Measurements from ENCODE around the gene HBG2. TPM values are rescaled to one million over a fixed set of nuclear protein-coding genes. Genes with fewer than 3 reads are reported as not detected.

Gene HBG2
- total RNA-seq, 1 donor from 2014 or later: not detected

- no peaks in the 10 kb centered on the region for H3K36me3 ChIP-seq (ENCODE audit: control insufficient read depth, insufficient read depth, low read length)
- no peak for DNase-seq (ENCODE audit: low read depth)
- no peak overlapping the region for H3K4me3 ChIP-seq (ENCODE audit: low read depth, low read length)
- no peak for TF ChIP-seq CTCF (IDR thresholded peaks at IDR 0.05; ENCODE audit: insufficient read depth, low read length, poor library complexity, severe bottlenecking)
- H3K27me3 ChIP-seq (ENCODE audit: control insufficient read depth, insufficient read depth, low read length): no peaks in the 10 kb centered on the region
Measured at GRCh38 chr11:5243816-5244180, 10.8 kb downstream of the HBG2 start.

GRCh38 chr11:5242933-5243815 is 11.4 kb downstream of the HBG2 start:
- Histone ChIP-seq H3K36me3 (ENCODE audit: control insufficient read depth, insufficient read depth, low read length) (no peaks in the 10 kb centered on the region), H3K27me3 (ENCODE audit: control insufficient read depth, insufficient read depth, low read length) (no peaks in the 10 kb centered on the region), H3K4me3 (ENCODE audit: low read depth, low read length) (no peak overlapping the region)
- no peak for TF ChIP-seq CTCF (IDR thresholded peaks at IDR 0.05; ENCODE audit: insufficient read depth, low read length, poor library complexity, severe bottlenecking)
- no peak for DNase-seq (ENCODE audit: low read depth)

- Histone ChIP-seq H3K4me3 (ENCODE audit: low read depth, low read length) (no peak overlapping the region), H3K36me3 (ENCODE audit: control insufficient read depth, insufficient read depth, low read length) (no peaks in the 10 kb centered on the region), H3K27me3 (ENCODE audit: control insufficient read depth, insufficient read depth, low read length) (no peaks in the 10 kb centered on the region)
- no peak for TF ChIP-seq CTCF (IDR thresholded peaks at IDR 0.05; ENCODE audit: insufficient read depth, low read length, poor library complexity, severe bottlenecking)
- no peak for DNase-seq (ENCODE audit: low read depth)
Measured at GRCh38 chr11:5242208-5242607, 12.4 kb downstream of the HBG2 start.

- no peak for TF ChIP-seq CTCF (IDR thresholded peaks at IDR 0.05; ENCODE audit: insufficient read depth, low read length, poor library complexity, severe bottlenecking)
- no peak for DNase-seq (ENCODE audit: low read depth)
- no peaks in the 10 kb centered on the region for H3K27me3 ChIP-seq (ENCODE audit: control insufficient read depth, insufficient read depth, low read length)
- no peaks in the 10 kb centered on the region for H3K36me3 ChIP-seq (ENCODE audit: control insufficient read depth, insufficient read depth, low read length)
- no peak overlapping the region for H3K4me3 ChIP-seq (ENCODE audit: low read depth, low read length)
Measured at GRCh38 chr11:5241458-5241857, 13.1 kb downstream of the HBG2 start.

- no peaks in the 10 kb centered on the region for H3K36me3 ChIP-seq (ENCODE audit: control insufficient read depth, insufficient read depth, low read length)
- TF ChIP-seq CTCF (IDR thresholded peaks at IDR 0.05; ENCODE audit: insufficient read depth, low read length, poor library complexity, severe bottlenecking): no peak
Measured at GRCh38 chr11:5240458-5240857, 14.1 kb downstream of the HBG2 start.

GRCh38 chr11:5240056-5240455 is 14.5 kb downstream of the HBG2 start:
- TF ChIP-seq CTCF (IDR thresholded peaks at IDR 0.05; ENCODE audit: insufficient read depth, low read length, poor library complexity, severe bottlenecking): no peak
- Histone ChIP-seq H3K4me3 (ENCODE audit: low read depth, low read length) (no peak overlapping the region), H3K36me3 (ENCODE audit: control insufficient read depth, insufficient read depth, low read length) (no peaks in the 10 kb centered on the region), H3K27me3 (ENCODE audit: control insufficient read depth, insufficient read depth, low read length) (no peaks in the 10 kb centered on the region)
- no peak for DNase-seq (ENCODE audit: low read depth)

More at GRCh38 chr11:5240458-5240857, 14.1 kb downstream of the HBG2 start:
- H3K27me3 ChIP-seq (ENCODE audit: control insufficient read depth, insufficient read depth, low read length): no peaks in the 10 kb centered on the region
- H3K4me3 ChIP-seq (ENCODE audit: low read depth, low read length): no peak overlapping the region
- DNase-seq (ENCODE audit: low read depth): no peak
